IMR-90 (cell line): ENCODE measurements around the gene COX7C. TPM values are rescaled to one million over a fixed set of nuclear protein-coding genes. Genes with fewer than 3 reads are reported as not detected.

Experiments
- ATAC-seq: fragments of 200-7000 bp; cut with Tn5 transposase; 2 replicates; pipeline ENCODE4 v1.9.1; 2020; ENCODE audit warnings: low read depth, mild to moderate bottlenecking, moderate library complexity
- BruUV-seq: library from RNA; stranded (reverse); fragments of 400-500 nt; replicated peaks from 2 replicates; lab custom pipeline; 2021; lab: Mats Ljungman, UMichigan
- CTCF ChIA-PET: fragments of 300-600 bp; formaldehyde crosslinking; extraction: SDS; loops from one replicate; lab custom pipeline; 2021; ENCODE audit warnings: antibody characterized with exemption; lab: Yijun Ruan, JAX
- POLR2A ChIA-PET: fragments of 300-600 bp; sonication (Branson Sonifier 250); formaldehyde crosslinking; loops from one replicate; lab custom pipeline; 2022; ENCODE audit warnings: antibody characterized with exemption; ENCODE audit not compliant: unreplicated experiment; lab: Charles Lee
- DNase-seq: peaks from one replicate; pipeline ENCODE4 v3.0.0; 2013
- H2AFZ ChIP-seq: replicated peaks from 2 replicates; pipeline ENCODE3; 2013; ENCODE audit warnings: low read length, mild to moderate bottlenecking; ENCODE audit not compliant: poor library complexity
- H2AK5ac ChIP-seq: 2 replicates; pipeline ENCODE4 v1.6.1; 2013; ENCODE audit warnings: low read depth, low read length, inconsistent platforms
- H2AK9ac ChIP-seq: replicated peaks from 2 replicates; pipeline ENCODE3; 2013; ENCODE audit warnings: mild to moderate bottlenecking, low read depth, low read length, moderate library complexity; ENCODE audit not compliant: poor library complexity
- H2BK120ac ChIP-seq: 2 replicates; pipeline ENCODE4 v1.6.1; 2013; ENCODE audit warnings: low read depth, low read length, inconsistent platforms
- H2BK15ac ChIP-seq: 3 replicates; pipeline ENCODE4 v1.6.1; 2013; ENCODE audit warnings: low read depth, low read length, inconsistent platforms
- H2BK20ac ChIP-seq: 2 replicates; pipeline ENCODE4 v1.6.1; 2013; ENCODE audit warnings: low read depth, mild to moderate bottlenecking, inconsistent platforms, low read length, moderate library complexity
- H2BK5ac ChIP-seq: 2 replicates; pipeline ENCODE4 v1.6.1; 2013; ENCODE audit warnings: mild to moderate bottlenecking, low read depth, low read length, inconsistent platforms; ENCODE audit not compliant: poor library complexity, severe bottlenecking
- H3K14ac ChIP-seq: replicated peaks from 2 replicates; pipeline ENCODE4 v1.6.1; 2013; ENCODE audit warnings: low read depth, low read length, inconsistent platforms
- H3K18ac ChIP-seq: 2 replicates; pipeline ENCODE4 v1.6.1; 2013; ENCODE audit warnings: low read depth, low read length, control low read depth
- H3K23ac ChIP-seq: 2 replicates; pipeline ENCODE4 v1.6.1; 2013; ENCODE audit warnings: low read depth, low read length, inconsistent platforms
- H3K27ac ChIP-seq: 2 replicates; pipeline ENCODE4 v1.5.1; 2013; ENCODE audit warnings: mild to moderate bottlenecking, control low read depth, low read length; ENCODE audit not compliant: insufficient read depth
- H3K27me3 ChIP-seq: 2 replicates; pipeline ENCODE4 v1.6.1; 2013; ENCODE audit warnings: low read length; ENCODE audit not compliant: control insufficient read depth, insufficient read depth
- H3K36me3 ChIP-seq: 2 replicates; pipeline ENCODE4 v1.6.1; 2013; ENCODE audit warnings: low read length, mixed read lengths; ENCODE audit not compliant: control insufficient read depth, insufficient read depth
- H3K4ac ChIP-seq: 2 replicates; pipeline ENCODE4 v1.6.1; 2013; ENCODE audit warnings: low read depth, low read length, inconsistent platforms
- H3K4me1 ChIP-seq: 2 replicates; pipeline ENCODE4 v1.6.1; 2013; ENCODE audit warnings: low read length, mixed read lengths; ENCODE audit not compliant: control insufficient read depth, insufficient read depth
- H3K4me2 ChIP-seq: 2 replicates; pipeline ENCODE4 v1.6.1; 2013; ENCODE audit warnings: low read depth, mild to moderate bottlenecking, control low read depth, low read length, moderate library complexity
- H3K4me3 ChIP-seq: 2 replicates; pipeline ENCODE4 v1.5.1; 2013; ENCODE audit warnings: low read depth, mild to moderate bottlenecking, control low read depth, low read length, moderate library complexity; ENCODE audit not compliant: insufficient read depth
- H3K56ac ChIP-seq: 2 replicates; pipeline ENCODE4 v1.6.1; 2013; ENCODE audit warnings: low read length, inconsistent platforms; ENCODE audit not compliant: insufficient read depth; ENCODE audit errors: extremely low read depth
- H3K79me1 ChIP-seq, 2 experiments: 2 replicates each; pipeline ENCODE4 v1.6.1; 2013; ENCODE audit warnings: low read length in 2 of 2, inconsistent platforms in 1 of 2, low read depth in 1 of 2
- H3K9ac ChIP-seq: 2 replicates; pipeline ENCODE4 v1.6.1; 2013; ENCODE audit warnings: low read depth, low read length, control low read depth
- H3K9me1 ChIP-seq: 2 replicates; pipeline ENCODE4 v1.6.1; 2013; ENCODE audit warnings: low read length, inconsistent platforms; ENCODE audit not compliant: insufficient read depth
- H3K9me3 ChIP-seq: 2 replicates; pipeline ENCODE4 v1.6.1; 2013; ENCODE audit warnings: low read length; ENCODE audit not compliant: control insufficient read depth, insufficient read depth
- H4K20me1 ChIP-seq: 2 replicates; pipeline ENCODE4 v1.6.1; 2013; ENCODE audit warnings: low read length, inconsistent platforms; ENCODE audit not compliant: insufficient read depth
- H4K5ac ChIP-seq: 2 replicates; pipeline ENCODE4 v1.6.1; 2013; ENCODE audit warnings: mild to moderate bottlenecking, low read depth, low read length, control low read depth
- H4K8ac ChIP-seq, 2 experiments: 2 replicates each; pipeline ENCODE4 v1.6.1; 2013; ENCODE audit warnings: low read depth in 2 of 2, low read length in 2 of 2, control low read depth in 1 of 2, inconsistent platforms in 1 of 2
- H4K91ac ChIP-seq: 2 replicates; pipeline ENCODE4 v1.6.1; 2013; ENCODE audit warnings: low read depth, low read length, inconsistent platforms; ENCODE audit not compliant: insufficient read depth
- BHLHE40 ChIP-seq: fragments of 150-350 bp; IDR thresholded peaks from 2 replicates; pipeline ENCODE4 v1.6.1; 2016; ENCODE audit warnings: mild to moderate bottlenecking, low read depth, low read length
- CEBPB ChIP-seq: IDR thresholded peaks from 2 replicates; pipeline ENCODE4 v1.6.1; 2012; ENCODE audit warnings: low read depth, low read length, improper control_type of control experiment
- CHD1 ChIP-seq: IDR thresholded peaks from 2 replicates; pipeline ENCODE4 v1.6.1; 2012; ENCODE audit warnings: low read depth, low read length, improper control_type of control experiment
- CTCF ChIP-seq: conservative IDR thresholded peaks from 2 replicates; pipeline ENCODE4 v1.5.1; 2012; ENCODE audit warnings: mild to moderate bottlenecking, low read depth, low read length, improper control_type of control experiment
- ELK1 ChIP-seq: fragments of 150-350 bp; IDR thresholded peaks from 2 replicates; pipeline ENCODE4 v1.6.1; 2016; ENCODE audit warnings: low read depth, mild to moderate bottlenecking, low read length, moderate library complexity, borderline replicate concordance
- FOS ChIP-seq: fragments of 150-350 bp; IDR thresholded peaks from 2 replicates; pipeline ENCODE4 v1.6.1; 2016; ENCODE audit warnings: low read depth, low read length
- MAFK ChIP-seq: IDR thresholded peaks from 2 replicates; pipeline ENCODE4 v1.6.1; 2012; ENCODE audit warnings: low read depth, low read length, improper control_type of control experiment
- MAZ ChIP-seq: IDR thresholded peaks from 2 replicates; pipeline ENCODE4 v1.6.1; 2012; ENCODE audit warnings: low read depth, mild to moderate bottlenecking, low read length, improper control_type of control experiment, moderate library complexity, borderline replicate concordance
- MXI1 ChIP-seq: IDR thresholded peaks from 2 replicates; pipeline ENCODE4 v1.6.1; 2012; ENCODE audit warnings: low read depth, mild to moderate bottlenecking, low read length, moderate library complexity, borderline replicate concordance
- NFE2L2 ChIP-seq: fragments of 150-350 bp; IDR thresholded peaks from 2 replicates; pipeline ENCODE4 v1.6.1; 2016; ENCODE audit warnings: low read depth, mild to moderate bottlenecking, low read length
- POLR2A ChIP-seq: IDR thresholded peaks from 2 replicates; pipeline ENCODE4 v1.6.1; 2012; ENCODE audit warnings: mild to moderate bottlenecking, low read depth, low read length
- RAD21 ChIP-seq: IDR thresholded peaks from 2 replicates; pipeline ENCODE4 v1.6.1; 2012; ENCODE audit warnings: low read length, improper control_type of control experiment
- RCOR1 ChIP-seq: IDR thresholded peaks from 2 replicates; pipeline ENCODE4 v1.6.1; 2012; ENCODE audit warnings: mild to moderate bottlenecking, low read length, improper control_type of control experiment; ENCODE audit not compliant: insufficient replicate concordance
- RFX5 ChIP-seq: IDR thresholded peaks from 2 replicates; pipeline ENCODE4 v1.8.0; 2012; ENCODE audit warnings: low read depth, mild to moderate bottlenecking, low read length, moderate library complexity
- SMC3 ChIP-seq: fragments of 150-350 bp; IDR thresholded peaks from 2 replicates; pipeline ENCODE4 v1.6.1; 2016; ENCODE audit warnings: low read depth, mild to moderate bottlenecking, antibody characterized with exemption, low read length, moderate library complexity
- USF2 ChIP-seq: fragments of 150-350 bp; IDR thresholded peaks from 2 replicates; pipeline ENCODE4 v1.6.1; 2017; ENCODE audit warnings: mild to moderate bottlenecking, antibody characterized with exemption, low read length, low read depth
- WGBS, 2 experiments: methylation state at CpG; one replicate each; pipeline versions ENCODE4 v1.1.5 to v1.1.7; 2013; ENCODE audit warnings: missing lambda C conversion rate in 2 of 2; ENCODE audit not compliant: insufficient read length in 1 of 2; ENCODE audit errors: extremely low coverage in 2 of 2; 5-methylcytosine and 5-hydroxymethylcytosine counted together
- dilution Hi-C: fragments of 300-500 bp; cut with HindIII; formaldehyde crosslinking; loops from one replicate; pipeline ENCODE4 v1.14.3; 2018; ENCODE audit warnings: low sequenced_read_pairs; ENCODE audit not compliant: unreplicated experiment
- in situ Hi-C: fragments of 300-500 bp; cut with MboI; formaldehyde crosslinking; loops from 3 replicates; pipeline ENCODE4 v1.14.3; 2019; ENCODE audit warnings: low sequenced_read_pairs, inconsistent platforms, mixed read lengths
- intact Hi-C: fragments of 100-400 bp; cut with micrococcal nuclease; formaldehyde crosslinking; loops from 2 replicates; pipeline ENCODE4 v1.10.0; 2022
- polyA plus RNA-seq, 3 experiments: library from polyadenylated mRNA; depleted of rRNA; stranded (reverse); fragments of >200 nt; gene quantifications; 2 replicates each; pipeline ENCODE4 v1.2.3, GENCODE V29; 2012; ENCODE audit warnings: low replicate concordance in 1 of 3
- total RNA-seq: library from RNA; depleted of rRNA; stranded (reverse); fragments of >200 nt; gene quantifications from 2 replicates; pipeline ENCODE4 v1.2.3, GENCODE V29; 2012

Gene COX7C
- total and polyA plus RNA-seq, 2 of the 4 experiments (the other 2 are of a cell fraction): 91.4 to 564 TPM

- Histone ChIP-seq H3K56ac (no peak overlapping the region), H3K27me3 (no peaks in the 10 kb centered on the region), H3K9ac (no peak overlapping the region), H4K91ac (no peak overlapping the region), H2BK120ac (no peak overlapping the region), H3K4me1 (no peaks in the 10 kb centered on the region), H2BK15ac (no peak overlapping the region), H3K4ac (no peak overlapping the region), H2AK9ac (no peak overlapping the region), H3K14ac (no peak overlapping the region), H3K27ac (no peak overlapping the region), H3K9me1 (no peaks in the 10 kb centered on the region), H3K4me2 (no peak overlapping the region), H3K36me3 (no peaks in the 10 kb centered on the region), H4K5ac (no peak overlapping the region), H3K18ac (no peak overlapping the region), H4K20me1 (no peaks in the 10 kb centered on the region), H4K8ac (no peak overlapping the region), H3K23ac (no peak overlapping the region), H2BK20ac (no peak overlapping the region), H3K9me3 (no peaks in the 10 kb centered on the region), H2AFZ (no peak overlapping the region), H2AK5ac (no peak overlapping the region), H2BK5ac (no peak overlapping the region), H3K79me1 (no peaks in the 10 kb centered on the region), H3K4me3 (no peak overlapping the region)
- in situ Hi-C loops (no loop called here), intact Hi-C loops (no loop called here), dilution Hi-C loops (no loop called here)
- no peak for ATAC-seq
- ChIA-PET POLR2A (no interaction called here), CTCF (no interaction called here)
- no peak for TF ChIP-seq CHD1
- no peak for TF ChIP-seq MAFK
- no peak for TF ChIP-seq RAD21
- no peak for TF ChIP-seq CTCF
- no peak for TF ChIP-seq SMC3
- TF ChIP-seq RCOR1: no peak
- TF ChIP-seq MXI1: no peak
- no peak for TF ChIP-seq FOS
- TF ChIP-seq POLR2A: no peak
- TF ChIP-seq RFX5: no peak
- TF ChIP-seq BHLHE40: no peak
- no peak for TF ChIP-seq USF2
- TF ChIP-seq CEBPB: no peak
- no peak for TF ChIP-seq MAZ
- TF ChIP-seq ELK1: no peak
- no peak for TF ChIP-seq NFE2L2
- BruUV-seq: no TSS peak
- DNase-seq: no peak
- WGBS, 2 experiments: no CpG with 5 or more reads among the region's 3 CpGs
Measured at GRCh38 chr5:86579502-86579901, 38.2 kb upstream of the COX7C start.
